Measurements from ENCODE around the gene THSD4. TPM values are rescaled to one million over a fixed set of nuclear protein-coding genes. Genes with fewer than 3 reads are reported as not detected.

THSD4 gene
- polyA plus RNA-seq, 1 experiment = 45.8 TPM

GRCh38 chr15:71248386-71248785 lies 133.1 kb downstream of the THSD4 start:
- H3K27me3 ChIP-seq (ENCODE audit: control insufficient read depth, insufficient read depth, low read length) = no peaks in the 10 kb centered on the region
- H3K27ac ChIP-seq (ENCODE audit: low read depth, low read length) = no peak overlapping the region
- no peak for TF ChIP-seq CTCF (IDR thresholded peaks at IDR 0.05; ENCODE audit: low read depth, low read length)
- ChIA-PET CTCF (no interaction called here), POLR2A (no interaction called here)
- no peak overlapping the region for H3K4me3 ChIP-seq (ENCODE audit: low read depth, low read length)
- no peak for DNase-seq (ENCODE audit: low read depth, low spot score)
- no peaks in the 10 kb centered on the region for H3K9me3 ChIP-seq (ENCODE audit: control insufficient read depth, insufficient read depth, low read length)

GRCh38 chr15:71249986-71250385 lies 134.7 kb downstream of the THSD4 start:
- CTCF ChIA-PET = no interaction called here
- POLR2A ChIA-PET = no interaction called here
- TF ChIP-seq CTCF (IDR thresholded peaks at IDR 0.05; ENCODE audit: low read depth, low read length) = no peak
- Histone ChIP-seq H3K27ac (ENCODE audit: low read depth, low read length) (no peak overlapping the region), H3K9me3 (ENCODE audit: control insufficient read depth, insufficient read depth, low read length) (no peaks in the 10 kb centered on the region), H3K27me3 (ENCODE audit: control insufficient read depth, insufficient read depth, low read length) (no peaks in the 10 kb centered on the region), H3K4me3 (ENCODE audit: low read depth, low read length) (no peak overlapping the region)
- no peak for DNase-seq (ENCODE audit: low read depth, low spot score)

- Histone ChIP-seq H3K9me3 (ENCODE audit: control insufficient read depth, insufficient read depth, low read length) (no peaks in the 10 kb centered on the region), H3K27me3 (ENCODE audit: control insufficient read depth, insufficient read depth, low read length) (no peaks in the 10 kb centered on the region), H3K27ac (ENCODE audit: low read depth, low read length) (no peak overlapping the region), H3K4me3 (ENCODE audit: low read depth, low read length) (no peak overlapping the region)
- POLR2A ChIA-PET = no interaction called here
- TF ChIP-seq CTCF (IDR thresholded peaks at IDR 0.05; ENCODE audit: low read depth, low read length) = no peak
- CTCF ChIA-PET = no interaction called here
- no peak for DNase-seq (ENCODE audit: low read depth, low spot score)
Observed at GRCh38 chr15:71250936-71251583, 135.8 kb downstream of the THSD4 start.

- CTCF ChIA-PET = no interaction called here
Observed at GRCh38 chr15:71251584-71252043, 136.3 kb downstream of the THSD4 start.

More at GRCh38 chr15:71251584-71252043, 136.3 kb downstream of the THSD4 start:
- H3K27ac ChIP-seq (ENCODE audit: low read depth, low read length) = no peak overlapping the region
- no peak overlapping the region for H3K4me3 ChIP-seq (ENCODE audit: low read depth, low read length)
- H3K9me3 ChIP-seq (ENCODE audit: control insufficient read depth, insufficient read depth, low read length) = no peaks in the 10 kb centered on the region
- no peak for TF ChIP-seq CTCF (IDR thresholded peaks at IDR 0.05; ENCODE audit: low read depth, low read length)
- H3K27me3 ChIP-seq (ENCODE audit: control insufficient read depth, insufficient read depth, low read length) = no peaks in the 10 kb centered on the region
- no peak for DNase-seq (ENCODE audit: low read depth, low spot score)
- POLR2A ChIA-PET = no interaction called here

Measured in AG04450 (cell line).